Breast epithelium (tissue), 3 donors: ENCODE data around the gene MRPL16.

Experiments
- CTCF ChIP-seq, 3 donors: fragments of 450-650 bp; IDR thresholded peaks; one replicate each; pipeline ENCODE4 v1.5.1; 2016 to 2017; ENCODE audit warnings: antibody characterized with exemption in 3 of 3, mild to moderate bottlenecking in 3 of 3, moderate library complexity in 3 of 3
- POLR2A ChIP-seq: fragments of 450-650 bp; IDR thresholded peaks from one replicate; pipeline ENCODE4 v1.6.1; 2016; ENCODE audit warnings: antibody characterized with exemption, mild to moderate bottlenecking, moderate library complexity
- POLR2AphosphoS5 ChIP-seq, 3 donors: sonication (generic); formaldehyde crosslinking; IDR thresholded peaks; one replicate each; pipeline ENCODE4 v1.6.1; 2017; ENCODE audit warnings: antibody characterized with exemption in 3 of 3

GRCh38 chr11:59777104-59777503 lies 33.5 kb downstream of the MRPL16 start:
- TF ChIP-seq POLR2AphosphoS5 (IDR thresholded peaks at IDR 0.05) (no peak), CTCF (IDR thresholded peaks at IDR 0.05) (no peak), POLR2A (no peak)
